MCF 10A (cell line): ENCODE data around the gene BTG1. TPM values are rescaled to one million over a fixed set of nuclear protein-coding genes. Genes with fewer than 3 reads are reported as not detected.

Experiments
- BruUV-seq: library from RNA; stranded (reverse); fragments of 400-500 nt; replicated peaks from 2 replicates; lab custom pipeline; 2021; lab: Mats Ljungman, UMichigan
- CTCF ChIA-PET: fragments of 300-600 bp; sonication (Branson Sonifier 250); formaldehyde crosslinking; extraction: SDS; loops from one replicate; lab custom pipeline; 2021; ENCODE audit warnings: antibody characterized with exemption, inconsistent platforms; lab: Yijun Ruan, JAX
- POLR2A ChIA-PET: fragments of 300-600, 350-650 bp; sonication (Branson Sonifier 250); formaldehyde crosslinking; extraction: SDS; loops from one replicate; lab custom pipeline; 2020; ENCODE audit warnings: antibody characterized with exemption, inconsistent platforms; lab: Yijun Ruan, JAX
- DNase-seq: peaks from one replicate; pipeline ENCODE4 v3.0.0-alpha.2; 2018; ENCODE audit not compliant: unreplicated experiment
- H3K27ac Mint-ChIP-seq: one replicate; pipeline ENCODE4 v1.8.0; 2022; ENCODE audit warnings: mild to moderate bottlenecking, low read depth, mixed read lengths; ENCODE audit not compliant: unreplicated experiment
- H3K27me3 Mint-ChIP-seq: one replicate; pipeline ENCODE4 v1.8.0; 2022; ENCODE audit warnings: mixed read lengths; ENCODE audit not compliant: insufficient read depth, unreplicated experiment
- H3K36me3 Mint-ChIP-seq: one replicate; pipeline ENCODE4 v1.8.0; 2022; ENCODE audit warnings: mild to moderate bottlenecking, moderate library complexity, mixed read lengths; ENCODE audit not compliant: insufficient read depth, unreplicated experiment
- H3K4me1 Mint-ChIP-seq: one replicate; pipeline ENCODE4 v1.8.0; 2022; ENCODE audit warnings: mixed read lengths; ENCODE audit not compliant: insufficient read depth, unreplicated experiment
- H3K4me3 Mint-ChIP-seq: one replicate; pipeline ENCODE4 v1.8.0; 2022; ENCODE audit warnings: mild to moderate bottlenecking, moderate library complexity, mixed read lengths; ENCODE audit not compliant: unreplicated experiment
- H3K9me3 Mint-ChIP-seq: one replicate; pipeline ENCODE4 v1.8.0; 2022; ENCODE audit warnings: mixed read lengths; ENCODE audit not compliant: unreplicated experiment
- intact Hi-C: fragments of 100-400 bp; cut with micrococcal nuclease; formaldehyde crosslinking; loops from 2 replicates; pipeline ENCODE4 v1.14.1; 2022
- total RNA-seq: library from RNA; stranded (reverse); gene quantifications from 2 replicates; pipeline ENCODE4 v1.2.3, GENCODE V29; 2022
- TF ChIP-seq, protein P1 (sequence below): fragments of 200-600 bp; IDR thresholded peaks from one replicate; pipeline ENCODE4 v1.8.0; 2022; ENCODE audit warnings: antibody characterized with exemption, mild to moderate bottlenecking; ENCODE audit not compliant: unreplicated experiment

The BTG1 gene
- total RNA-seq, 1 experiment from 2014 or later: 128 TPM

DNA sequence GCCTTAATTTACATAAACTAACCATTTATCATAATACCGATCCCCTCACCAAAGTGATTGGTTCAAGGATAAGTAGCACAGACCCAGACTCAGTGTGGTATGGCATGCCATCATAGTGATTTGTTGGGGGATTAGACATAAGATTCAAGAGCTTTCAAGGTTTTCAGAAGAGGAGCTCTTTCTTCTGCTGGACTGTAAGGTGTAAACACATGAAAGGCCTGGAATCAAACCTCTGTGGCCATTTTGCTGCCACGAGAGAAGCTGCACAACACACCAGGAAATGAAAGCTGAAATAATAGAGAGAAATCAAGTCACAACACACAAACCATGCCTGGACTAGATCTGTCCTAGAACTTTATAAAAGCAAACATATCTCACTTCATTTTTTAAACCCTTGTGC, 30.8 kb downstream of the BTG1 start:
- Mint-ChIP-seq H3K9me3 (no peaks in the 10 kb centered on the region), H3K27ac (peak overlapping the region; percentile 32), H3K4me3 (no peak overlapping the region), H3K27me3 (no peaks in the 10 kb centered on the region), H3K4me1 (peaks cover 7% of the 10 kb centered on the region), H3K36me3 (no peaks in the 10 kb centered on the region)
- TF ChIP-seq, protein P1, sequence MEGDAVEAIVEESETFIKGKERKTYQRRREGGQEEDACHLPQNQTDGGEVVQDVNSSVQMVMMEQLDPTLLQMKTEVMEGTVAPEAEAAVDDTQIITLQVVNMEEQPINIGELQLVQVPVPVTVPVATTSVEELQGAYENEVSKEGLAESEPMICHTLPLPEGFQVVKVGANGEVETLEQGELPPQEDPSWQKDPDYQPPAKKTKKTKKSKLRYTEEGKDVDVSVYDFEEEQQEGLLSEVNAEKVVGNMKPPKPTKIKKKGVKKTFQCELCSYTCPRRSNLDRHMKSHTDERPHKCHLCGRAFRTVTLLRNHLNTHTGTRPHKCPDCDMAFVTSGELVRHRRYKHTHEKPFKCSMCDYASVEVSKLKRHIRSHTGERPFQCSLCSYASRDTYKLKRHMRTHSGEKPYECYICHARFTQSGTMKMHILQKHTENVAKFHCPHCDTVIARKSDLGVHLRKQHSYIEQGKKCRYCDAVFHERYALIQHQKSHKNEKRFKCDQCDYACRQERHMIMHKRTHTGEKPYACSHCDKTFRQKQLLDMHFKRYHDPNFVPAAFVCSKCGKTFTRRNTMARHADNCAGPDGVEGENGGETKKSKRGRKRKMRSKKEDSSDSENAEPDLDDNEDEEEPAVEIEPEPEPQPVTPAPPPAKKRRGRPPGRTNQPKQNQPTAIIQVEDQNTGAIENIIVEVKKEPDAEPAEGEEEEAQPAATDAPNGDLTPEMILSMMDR: no peak
- ChIA-PET POLR2A (interaction anchor here (0.5 to 2.1 kb wide), 11 partner anchors 9 to 670 kb away, joined by 3 to 7 read pairs (median 3); no protein-coding TSS in a partner anchor), CTCF (interaction anchor here (1.0 to 1.4 kb wide), 2 partner anchors 10 to 495 kb away, joined by 3 to 4 read pairs; no protein-coding TSS in a partner anchor)
- intact Hi-C loops: no loop called here
- no TSS peak for BruUV-seq
- DNase-seq: no peak

DNA sequence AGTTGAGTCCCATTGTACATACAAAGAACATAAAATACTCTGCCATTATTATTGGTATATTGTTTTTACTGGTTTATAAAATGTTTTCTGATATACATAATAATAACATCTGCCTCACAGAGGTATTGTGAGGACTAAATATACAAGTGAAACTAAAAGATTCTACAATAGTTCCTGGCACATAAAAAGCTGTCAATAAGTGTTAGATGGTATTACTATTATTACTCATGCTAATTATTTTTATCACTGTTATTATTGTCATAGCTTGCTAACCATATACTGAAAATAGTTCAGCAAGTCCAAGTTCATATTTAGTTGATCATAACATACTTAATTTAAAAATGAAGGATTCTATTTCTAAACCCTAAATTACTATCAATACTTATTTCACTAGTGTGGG, 34.4 kb downstream of the BTG1 start:
- no TSS peak for BruUV-seq
- Mint-ChIP-seq H3K27me3 (no peaks in the 10 kb centered on the region), H3K27ac (no peak overlapping the region), H3K4me1 (peaks cover 29% of the 10 kb centered on the region), H3K9me3 (no peaks in the 10 kb centered on the region), H3K4me3 (no peak overlapping the region), H3K36me3 (no peaks in the 10 kb centered on the region)
- no peak for DNase-seq
- TF ChIP-seq, protein P1: no peak
- ChIA-PET CTCF (no interaction called here), POLR2A (interaction anchor here (0.6 to 1.8 kb wide), 5 partner anchors 12 to 75 kb away, joined by 3 to 7 read pairs (median 3); no protein-coding TSS in a partner anchor)
- intact Hi-C loops: no loop called here

DNA sequence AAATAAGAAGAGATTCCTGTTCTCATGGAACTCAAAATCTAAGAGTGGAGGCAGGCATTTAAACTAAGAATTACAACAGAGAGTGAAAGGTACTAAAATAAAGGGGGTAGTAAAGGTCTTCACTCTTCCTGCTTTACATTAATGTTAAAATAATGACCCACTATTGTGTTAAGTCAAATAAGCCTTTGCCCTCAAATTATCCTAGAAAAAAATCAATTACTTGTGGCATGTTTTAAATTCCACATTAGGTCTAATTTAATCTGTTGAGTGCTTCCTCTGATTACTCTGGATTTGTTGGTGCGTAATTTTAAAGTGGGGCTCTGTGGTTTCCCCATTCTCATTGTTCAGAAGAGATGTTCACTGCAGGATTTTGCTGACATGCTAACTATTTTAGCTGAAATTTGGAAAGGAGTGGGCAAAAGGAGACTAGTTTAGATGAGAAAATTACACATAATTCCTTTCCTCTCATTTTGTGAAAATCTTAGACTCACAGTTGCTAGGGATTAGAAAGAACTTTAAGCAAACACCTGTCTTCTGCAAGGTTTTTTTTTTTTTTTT, 35.5 kb downstream of the BTG1 start:
- Mint-ChIP-seq H3K4me3 (no peak overlapping the region), H3K27me3 (no peaks in the 10 kb centered on the region), H3K9me3 (no peaks in the 10 kb centered on the region), H3K27ac (no peak overlapping the region), H3K36me3 (no peaks in the 10 kb centered on the region), H3K4me1 (peaks cover 22% of the 10 kb centered on the region)
- CTCF ChIA-PET: interaction anchor here (0.6 to 0.7 kb wide), 3 partner anchors 27 to 416 kb away, joined by 3 to 4 read pairs (median 3); no protein-coding TSS in a partner anchor
- POLR2A ChIA-PET: interaction anchor here (0.6 to 0.7 kb wide), 4 partner anchors 28 to 392 kb away, joined by 3 to 5 read pairs (median 4); no protein-coding TSS in a partner anchor
- no TSS peak for BruUV-seq
- DNase-seq: no peak
- TF ChIP-seq, protein P1: no peak
- intact Hi-C loops: no loop called here

GRCh38 chr12:92109613-92110012, 36.0 kb downstream of the BTG1 start:
- no peak for DNase-seq
- ChIA-PET POLR2A (no interaction called here), CTCF (interaction anchor here (0.9 kb wide), 1 partner anchor 728 kb away, joined by 4 read pairs; no protein-coding TSS in a partner anchor)
- BruUV-seq: no TSS peak
- Mint-ChIP-seq H3K36me3 (no peaks in the 10 kb centered on the region), H3K9me3 (no peaks in the 10 kb centered on the region), H3K4me3 (no peak overlapping the region), H3K4me1 (peaks cover 22% of the 10 kb centered on the region), H3K27me3 (no peaks in the 10 kb centered on the region), H3K27ac (peak overlapping the region; percentile 21)
- intact Hi-C loops: no loop called here
- TF ChIP-seq, protein P1: no peak
